ENCODE measurements around the gene TNS3. TPM values are rescaled to one million over a fixed set of nuclear protein-coding genes. Genes with fewer than 3 reads are reported as not detected.
"Not testable (repeated sequence)": the region's sequence is repeated elsewhere in the genome, so short reads cannot be mapped to it uniquely, and the experiment has no call there.

Gene TNS3
- total and polyA plus RNA-seq, 10 of the 15 experiments (the other 5 are each of a cell fraction or from before 2014, with no cell fraction given): 0.27 to 2.7 (median 0.79) TPM

DNA sequence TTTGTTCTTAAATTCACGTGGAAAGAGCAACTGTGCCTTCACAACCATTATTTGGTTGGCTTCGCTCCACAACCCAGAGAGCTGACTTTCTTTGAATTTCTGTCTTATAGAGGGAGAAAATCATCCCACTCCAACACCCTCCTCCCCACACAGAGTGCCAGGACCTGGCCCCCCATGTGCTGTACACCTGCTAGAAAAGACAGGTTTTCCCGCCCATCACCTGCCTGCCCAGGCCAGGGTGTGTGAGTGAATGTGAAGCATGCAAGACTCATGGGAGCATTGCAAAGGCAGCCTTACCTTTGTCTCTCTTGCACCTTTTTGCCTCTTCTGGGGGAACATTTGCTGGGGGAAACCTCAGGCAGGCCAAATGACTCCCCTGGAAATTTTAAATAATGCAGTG is 319.0 kb downstream of the TNS3 start (continued):
- no peak for TF ChIP-seq GABPA (IDR thresholded peaks at IDR 0.05; ENCODE audit: low read depth)
- TF ChIP-seq CREM (IDR thresholded peaks at IDR 0.05; ENCODE audit: low read depth): no peak
- TF ChIP-seq, protein P1, sequence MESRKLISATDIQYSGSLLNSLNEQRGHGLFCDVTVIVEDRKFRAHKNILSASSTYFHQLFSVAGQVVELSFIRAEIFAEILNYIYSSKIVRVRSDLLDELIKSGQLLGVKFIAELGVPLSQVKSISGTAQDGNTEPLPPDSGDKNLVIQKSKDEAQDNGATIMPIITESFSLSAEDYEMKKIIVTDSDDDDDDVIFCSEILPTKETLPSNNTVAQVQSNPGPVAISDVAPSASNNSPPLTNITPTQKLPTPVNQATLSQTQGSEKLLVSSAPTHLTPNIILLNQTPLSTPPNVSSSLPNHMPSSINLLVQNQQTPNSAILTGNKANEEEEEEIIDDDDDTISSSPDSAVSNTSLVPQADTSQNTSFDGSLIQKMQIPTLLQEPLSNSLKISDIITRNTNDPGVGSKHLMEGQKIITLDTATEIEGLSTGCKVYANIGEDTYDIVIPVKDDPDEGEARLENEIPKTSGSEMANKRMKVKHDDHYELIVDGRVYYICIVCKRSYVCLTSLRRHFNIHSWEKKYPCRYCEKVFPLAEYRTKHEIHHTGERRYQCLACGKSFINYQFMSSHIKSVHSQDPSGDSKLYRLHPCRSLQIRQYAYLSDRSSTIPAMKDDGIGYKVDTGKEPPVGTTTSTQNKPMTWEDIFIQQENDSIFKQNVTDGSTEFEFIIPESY (IDR thresholded peaks at IDR 0.05): no peak
- no peak for TF ChIP-seq BCL11A (IDR thresholded peaks at IDR 0.05; ENCODE audit: low read depth, low read length)

DNA sequence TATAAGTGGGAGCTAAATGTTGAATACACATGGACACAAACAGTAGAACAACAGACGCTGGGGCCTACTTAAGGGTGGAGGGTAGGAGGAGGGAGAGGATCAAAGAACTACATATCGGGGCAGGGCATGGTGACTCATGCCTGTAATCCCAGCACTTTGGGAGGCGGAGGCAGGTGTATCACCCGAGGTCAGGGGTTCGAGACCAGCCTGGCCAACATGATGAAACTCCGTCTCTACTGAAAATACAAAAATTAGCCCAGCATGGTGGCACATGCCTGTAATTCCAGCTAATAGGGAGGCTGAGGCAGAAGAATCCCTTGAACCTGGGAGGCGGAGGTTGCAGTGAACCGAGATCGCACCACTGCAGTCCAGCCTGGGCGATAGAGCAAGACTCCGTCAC is 319.8 kb downstream of the TNS3 start:
- WGBS (ENCODE audit: insufficient coverage, insufficient replicate concordance, low lambda C conversion rate, missing lambda C conversion rate): 67% methylated on average over 11 of the region's 11 CpGs
- H3K9me3 ChIP-seq (replicated peaks; ENCODE audit: control insufficient read depth, insufficient read depth, low read length); H3K4me3 ChIP-seq; RAD21 ChIA-PET (ENCODE audit: unreplicated experiment); H3K27ac ChIP-seq (ENCODE audit: control insufficient read depth, insufficient read depth); FAIRE-seq; BruUV-seq (replicated peaks); H3K36me3 ChIP-seq (ENCODE audit: control insufficient read depth in 2 of 2, insufficient read depth in 2 of 2, low read length in 1 of 2); ATAC-seq; H3K79me2 ChIP-seq (ENCODE audit: control insufficient read depth, insufficient read depth, low read length); H3K9ac ChIP-seq (ENCODE audit: control insufficient read depth, insufficient read depth, low read length); H2AFZ ChIP-seq (ENCODE audit: control insufficient read depth, low read depth, low read length); H3K4me1 ChIP-seq (ENCODE audit: control insufficient read depth, insufficient read depth, low read length); H3K4me2 ChIP-seq (ENCODE audit: control insufficient read depth, insufficient read depth); H3K27me3 ChIP-seq (replicated peaks in 1 of 2; ENCODE audit: control insufficient read depth in 2 of 2, insufficient read depth in 2 of 2, low read length in 1 of 2); DNase-seq (ENCODE audit: low read depth, low spot score); POLR2A ChIA-PET; H4K20me1 ChIP-seq (ENCODE audit: control insufficient read depth, insufficient read depth); CTCF ChIA-PET: not testable (repeated sequence)
- SMC1A ChIA-PET (ENCODE audit: uncharacterized antibody, unreplicated experiment): interaction anchor here (0.6 kb wide), 1 partner anchor 195 kb away, joined by 4 read pairs; no protein-coding TSS in a partner anchor
- intact Hi-C loops (cut with micrococcal nuclease; ENCODE audit: unreplicated experiment): loop anchor here (10.0 kb wide), 1 partner anchor 173 kb away; no protein-coding TSS in a partner anchor
- in situ Hi-C loops (cut with MboI): loop anchor here (5.0 kb wide), 1 partner anchor 555 kb away; no protein-coding TSS in a partner anchor

DNA sequence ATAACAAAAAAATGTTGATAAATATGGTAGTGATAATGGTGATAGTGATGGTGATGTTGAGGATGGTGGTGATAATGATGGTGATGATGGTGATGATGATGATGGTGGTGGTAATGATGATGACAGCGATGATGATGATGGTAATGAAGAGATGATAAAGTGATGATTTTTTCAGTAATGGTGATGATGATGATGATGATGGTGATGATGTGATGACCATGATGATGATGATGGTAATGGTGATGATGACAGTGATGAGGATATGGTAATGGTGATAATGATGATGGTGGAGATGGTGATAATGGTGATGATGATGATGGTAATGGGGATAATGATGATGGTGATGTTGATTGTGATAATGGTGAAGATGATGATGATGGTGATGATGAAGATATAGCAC is 321.6 kb downstream of the TNS3 start:
- no peak overlapping the region for H3K9ac ChIP-seq (ENCODE audit: control insufficient read depth, insufficient read depth, low read length)
- H3K4me3 ChIP-seq: no peak overlapping the region
- ATAC-seq (no peak), DNase-seq (ENCODE audit: low read depth, low spot score) (no peak), FAIRE-seq (no peak)
- no peak overlapping the region for H3K27ac ChIP-seq (ENCODE audit: control insufficient read depth, insufficient read depth)
- H3K36me3 ChIP-seq (ENCODE audit: control insufficient read depth in 2 of 2, insufficient read depth in 2 of 2, low read length in 1 of 2): no peaks in the 10 kb centered on the region
- no peaks in the 10 kb centered on the region; a peak in 1 of 4 replicates for H3K27me3 ChIP-seq (replicated peaks in 1 of 2; ENCODE audit: control insufficient read depth in 2 of 2, insufficient read depth in 2 of 2, low read length in 1 of 2)
- RAD21 ChIA-PET (ENCODE audit: unreplicated experiment): no interaction called here
- no peak overlapping the region for H2AFZ ChIP-seq (ENCODE audit: control insufficient read depth, low read depth, low read length)
- in situ Hi-C loops (cut with MboI) (loop anchor here (5.0 kb wide), 1 partner anchor 557 kb away; no protein-coding TSS in a partner anchor), intact Hi-C loops (cut with micrococcal nuclease; ENCODE audit: unreplicated experiment) (loop anchor here (10.0 kb wide), 1 partner anchor 175 kb away; no protein-coding TSS in a partner anchor)
- H3K79me2 ChIP-seq (ENCODE audit: control insufficient read depth, insufficient read depth, low read length): no peaks in the 10 kb centered on the region
- no peaks in the 10 kb centered on the region for H4K20me1 ChIP-seq (ENCODE audit: control insufficient read depth, insufficient read depth)
- no TSS peak for BruUV-seq (replicated peaks)
- SMC1A ChIA-PET (ENCODE audit: uncharacterized antibody, unreplicated experiment): no interaction called here
- CTCF ChIA-PET: no interaction called here
- WGBS (ENCODE audit: insufficient coverage, insufficient replicate concordance, low lambda C conversion rate, missing lambda C conversion rate): 31% methylated on average over 1 of the region's 1 CpG
- no peaks in the 10 kb centered on the region for H3K9me3 ChIP-seq (replicated peaks; ENCODE audit: control insufficient read depth, insufficient read depth, low read length)
- H3K4me1 ChIP-seq (ENCODE audit: control insufficient read depth, insufficient read depth, low read length): no peaks in the 10 kb centered on the region
- no peak overlapping the region for H3K4me2 ChIP-seq (ENCODE audit: control insufficient read depth, insufficient read depth)
- POLR2A ChIA-PET: no interaction called here
- no peak for TF ChIP-seq CHD2 (IDR thresholded peaks at IDR 0.05; ENCODE audit: borderline replicate concordance, low read depth, low read length)
- no peak for TF ChIP-seq CBFB (IDR thresholded peaks at IDR 0.05; ENCODE audit: low read depth)
- TF ChIP-seq, protein P2, sequence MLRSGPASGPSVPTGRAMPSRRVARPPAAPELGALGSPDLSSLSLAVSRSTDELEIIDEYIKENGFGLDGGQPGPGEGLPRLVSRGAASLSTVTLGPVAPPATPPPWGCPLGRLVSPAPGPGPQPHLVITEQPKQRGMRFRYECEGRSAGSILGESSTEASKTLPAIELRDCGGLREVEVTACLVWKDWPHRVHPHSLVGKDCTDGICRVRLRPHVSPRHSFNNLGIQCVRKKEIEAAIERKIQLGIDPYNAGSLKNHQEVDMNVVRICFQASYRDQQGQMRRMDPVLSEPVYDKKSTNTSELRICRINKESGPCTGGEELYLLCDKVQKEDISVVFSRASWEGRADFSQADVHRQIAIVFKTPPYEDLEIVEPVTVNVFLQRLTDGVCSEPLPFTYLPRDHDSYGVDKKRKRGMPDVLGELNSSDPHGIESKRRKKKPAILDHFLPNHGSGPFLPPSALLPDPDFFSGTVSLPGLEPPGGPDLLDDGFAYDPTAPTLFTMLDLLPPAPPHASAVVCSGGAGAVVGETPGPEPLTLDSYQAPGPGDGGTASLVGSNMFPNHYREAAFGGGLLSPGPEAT (IDR thresholded peaks at IDR 0.05; ENCODE audit: low read depth): no peak
- TF ChIP-seq DPF2 (IDR thresholded peaks at IDR 0.05): no peak
- no peak for TF ChIP-seq SP1 (IDR thresholded peaks at IDR 0.05; ENCODE audit: low read depth, low read length)
- no peak for TF ChIP-seq SUPT20H (IDR thresholded peaks at IDR 0.05; ENCODE audit: borderline replicate concordance, control insufficient read depth, low read depth, low read length)
- no peak for TF ChIP-seq SUZ12 (IDR thresholded peaks at IDR 0.05; ENCODE audit: unreplicated experiment)
- TF ChIP-seq, protein P3, sequence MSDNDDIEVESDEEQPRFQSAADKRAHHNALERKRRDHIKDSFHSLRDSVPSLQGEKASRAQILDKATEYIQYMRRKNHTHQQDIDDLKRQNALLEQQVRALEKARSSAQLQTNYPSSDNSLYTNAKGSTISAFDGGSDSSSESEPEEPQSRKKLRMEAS (IDR thresholded peaks at IDR 0.05; ENCODE audit: low read depth, low read length): no peak
- TF ChIP-seq MYB (IDR thresholded peaks at IDR 0.05; ENCODE audit: borderline replicate concordance, low read depth, low read length): no peak
- TF ChIP-seq IRF4 (IDR thresholded peaks at IDR 0.05; ENCODE audit: low read depth, low read length): no peak

Measured in GM12878 (cell line).